Epithelial cell of proximal tubule (primary cell): ENCODE measurements around the gene GPR12. TPM values are rescaled to one million over a fixed set of nuclear protein-coding genes. Genes with fewer than 3 reads are reported as not detected.

Experiments used
- DNase-seq: peaks from one replicate; pipeline ENCODE4 v3.0.0-alpha.2; 2011; ENCODE audit warnings: low read depth
- H3K4me3 ChIP-seq: 2 replicates; pipeline ENCODE4 v1.5.1; 2011; ENCODE audit warnings: low read depth, mild to moderate bottlenecking, low read length
- CTCF ChIP-seq: conservative IDR thresholded peaks from 2 replicates; pipeline ENCODE4 v1.5.1; 2012; ENCODE audit warnings: low read depth, mild to moderate bottlenecking, low read length
- total RNA-seq: library from RNA; depleted of rRNA; stranded (reverse); fragments of >200 nt; gene quantifications from 2 replicates; pipeline ENCODE4 v1.2.3, GENCODE V29; 2015

GPR12 gene
- total RNA-seq, 1 donor from 2014 or later = not detected

- H3K4me3 ChIP-seq = no peak overlapping the region
- TF ChIP-seq CTCF = no peak
- DNase-seq = no peak
These were observed 54.2 kb downstream of the GPR12 start for GRCh38 chr13:26706381-26706780.

GRCh38 chr13:26705536-26705935, 55.0 kb downstream of the GPR12 start:
- DNase-seq = no peak
- H3K4me3 ChIP-seq = no peak overlapping the region
- no peak for TF ChIP-seq CTCF

Other genes starting within 250 kb of the GPR12 start
- 3.0 and 3.8 TPM in 2 replicates for gene WASF3, start 203.1 kb downstream of the GPR12 start, total RNA-seq